Tibial nerve (tissue), 3 donors: ENCODE measurements around the gene CBY2.

Source experiments
- CTCF ChIP-seq, 5 experiments: fragments of 200-600 bp in 3 of 5; fragments of 450-650 bp in 2 of 5; sonication (generic) in 3 of 5; IDR thresholded peaks; one replicate each; pipeline ENCODE4 v1.5.1; 2016 to 2019; ENCODE audit warnings: antibody characterized with exemption in 5 of 5, mild to moderate bottlenecking in 3 of 5, moderate library complexity in 2 of 5
- POLR2A ChIP-seq, 2 donors: fragments of 450-650 bp; IDR thresholded peaks; one replicate each; pipeline ENCODE4 v1.6.1; 2017; ENCODE audit warnings: antibody characterized with exemption in 2 of 2, mild to moderate bottlenecking in 2 of 2, moderate library complexity in 2 of 2

- TF ChIP-seq CTCF (IDR thresholded peaks at IDR 0.05) (no peak), POLR2A (IDR thresholded peaks at IDR 0.05) (no peak)
Observed at GRCh38 chr13:45704211-45704739, 2.2 kb downstream of the CBY2 start.
